Uterus (tissue), 4 donors: ENCODE results near the gene C3orf80. TPM values are rescaled to one million over a fixed set of nuclear protein-coding genes. Genes with fewer than 3 reads are reported as not detected.

Experiments
- DNase-seq, 2 donors: peaks; one replicate each; pipeline ENCODE4 v3.0.0-alpha.2; 2019 to 2020
- H3K27ac ChIP-seq, 2 donors: fragments of 200-600 bp; sonication (generic); 1 replicate in 1 of 2; 2 replicates in 1 of 2; pipeline ENCODE4 v1.5.1; 2016 to 2018
- H3K27me3 ChIP-seq, 2 donors: fragments of 200-600 bp; sonication (generic); one replicate each; pipeline ENCODE4 v1.5.1; 2018 to 2019; ENCODE audit warnings: control low read depth in 1 of 2
- H3K36me3 ChIP-seq, 2 donors: fragments of 200-600 bp; sonication (generic); one replicate each; pipeline ENCODE4 v1.5.1; 2019; ENCODE audit warnings: control low read depth in 1 of 2
- H3K4me1 ChIP-seq, 2 donors: fragments of 200-600 bp; sonication (generic); one replicate each; pipeline ENCODE4 v1.5.1; 2018 to 2019; ENCODE audit warnings: control low read depth in 1 of 2
- H3K4me3 ChIP-seq, 2 donors: fragments of 200-600 bp; sonication (generic); 1 replicate in 1 of 2; 2 replicates in 1 of 2; pipeline ENCODE4 v1.5.1; 2018 to 2019; ENCODE audit warnings: mild to moderate bottlenecking in 1 of 2
- H3K9me3 ChIP-seq, 2 donors: fragments of 200-600 bp; sonication (generic); one replicate each; pipeline ENCODE4 v1.5.1; 2019; ENCODE audit warnings: control low read depth in 1 of 2
- POLR2A ChIP-seq, 2 donors: fragments of 450-650 bp; IDR thresholded peaks; one replicate each; pipeline ENCODE4 v1.6.1; 2016; ENCODE audit warnings: antibody characterized with exemption in 2 of 2, mild to moderate bottlenecking in 1 of 2, moderate library complexity in 1 of 2
- intact Hi-C: fragments of 100-400 bp; cut with DNase I; formaldehyde crosslinking; loops from one replicate; pipeline ENCODE4 v1.15.1; 2023; ENCODE audit warnings: low total_unique reads
- total RNA-seq, 4 donors: library from RNA; depleted of rRNA in 3 of 4; stranded (reverse); fragments of >200 nt in 3 of 4; gene quantifications; one replicate each; pipeline versions ENCODE4 v1.1.0 to v1.2.4, GENCODE V29; 2014 to 2023
- TF ChIP-seq, protein P1 (sequence below), 4 experiments: fragments of 200-600 bp in 2 of 4; fragments of 450-650 bp in 2 of 4; sonication (generic) in 2 of 4; IDR thresholded peaks; one replicate each; pipeline ENCODE4 v1.5.1; 2016 to 2019; ENCODE audit warnings: antibody characterized with exemption in 4 of 4, mild to moderate bottlenecking in 2 of 4, moderate library complexity in 1 of 4
- donor health status: DM: yes; HTN: yes; CAD: no.

Gene C3orf80
- total RNA-seq, 4 donors from 2014 or later, result 1.2 TPM; not detected in 3

DNA sequence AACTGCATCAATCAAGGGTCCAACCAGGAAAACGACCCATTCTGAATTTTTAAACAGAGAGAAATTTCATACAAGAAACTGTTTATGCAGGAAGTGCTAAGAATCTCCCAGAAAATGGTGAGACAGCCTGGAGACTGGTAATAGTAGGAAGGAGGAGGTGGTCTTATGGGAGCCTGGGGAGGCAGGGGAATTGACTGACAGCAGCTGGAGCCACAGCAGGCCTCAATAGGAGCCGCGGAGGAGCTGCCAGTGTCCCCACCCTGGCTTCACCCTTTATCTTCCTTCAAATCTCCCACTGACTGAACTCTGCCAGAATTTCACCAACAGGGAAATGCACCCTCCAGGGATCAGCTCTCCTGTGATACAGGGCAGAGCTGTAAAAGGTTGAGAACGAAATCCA is 7.5 kb upstream of the C3orf80 start:
- no peak for DNase-seq
- Histone ChIP-seq H3K4me1 (no peaks in the 10 kb centered on the region), H3K4me3 (no peak overlapping the region), H3K36me3 (no peaks in the 10 kb centered on the region), H3K27me3 (no peaks in the 10 kb centered on the region), H3K27ac (no peak overlapping the region), H3K9me3 (no peaks in the 10 kb centered on the region)
- no peak for TF ChIP-seq POLR2A (IDR thresholded peaks at IDR 0.05)
- TF ChIP-seq, protein P1, sequence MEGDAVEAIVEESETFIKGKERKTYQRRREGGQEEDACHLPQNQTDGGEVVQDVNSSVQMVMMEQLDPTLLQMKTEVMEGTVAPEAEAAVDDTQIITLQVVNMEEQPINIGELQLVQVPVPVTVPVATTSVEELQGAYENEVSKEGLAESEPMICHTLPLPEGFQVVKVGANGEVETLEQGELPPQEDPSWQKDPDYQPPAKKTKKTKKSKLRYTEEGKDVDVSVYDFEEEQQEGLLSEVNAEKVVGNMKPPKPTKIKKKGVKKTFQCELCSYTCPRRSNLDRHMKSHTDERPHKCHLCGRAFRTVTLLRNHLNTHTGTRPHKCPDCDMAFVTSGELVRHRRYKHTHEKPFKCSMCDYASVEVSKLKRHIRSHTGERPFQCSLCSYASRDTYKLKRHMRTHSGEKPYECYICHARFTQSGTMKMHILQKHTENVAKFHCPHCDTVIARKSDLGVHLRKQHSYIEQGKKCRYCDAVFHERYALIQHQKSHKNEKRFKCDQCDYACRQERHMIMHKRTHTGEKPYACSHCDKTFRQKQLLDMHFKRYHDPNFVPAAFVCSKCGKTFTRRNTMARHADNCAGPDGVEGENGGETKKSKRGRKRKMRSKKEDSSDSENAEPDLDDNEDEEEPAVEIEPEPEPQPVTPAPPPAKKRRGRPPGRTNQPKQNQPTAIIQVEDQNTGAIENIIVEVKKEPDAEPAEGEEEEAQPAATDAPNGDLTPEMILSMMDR (IDR thresholded peaks at IDR 0.05), result no peak
- intact Hi-C loops, result no loop called here

DNA sequence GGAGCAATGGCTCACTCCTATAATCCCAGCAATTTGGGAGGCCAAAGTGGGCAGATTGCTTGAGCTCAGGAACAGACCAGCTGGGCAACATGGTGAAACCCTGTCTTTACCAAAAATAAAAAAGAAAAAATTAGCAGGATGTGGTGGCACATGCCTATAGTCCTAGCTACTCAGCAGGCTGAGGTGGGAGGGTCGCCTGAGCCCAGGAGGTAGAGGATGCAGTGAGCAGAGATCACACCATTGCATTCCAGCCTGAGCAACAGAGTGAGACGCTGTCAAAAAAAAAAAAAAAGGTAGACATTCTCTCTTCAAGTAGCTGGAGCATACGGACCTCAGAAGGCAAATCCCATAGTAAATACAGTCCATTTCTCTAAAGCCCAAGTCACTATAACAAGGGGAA is 7.1 kb upstream of the C3orf80 start:
- Histone ChIP-seq H3K4me3 (no peak overlapping the region), H3K27ac (no peak overlapping the region), H3K4me1 (no peaks in the 10 kb centered on the region), H3K27me3 (no peaks in the 10 kb centered on the region), H3K9me3 (no peaks in the 10 kb centered on the region), H3K36me3 (no peaks in the 10 kb centered on the region)
- no peak for TF ChIP-seq POLR2A (IDR thresholded peaks at IDR 0.05)
- TF ChIP-seq, protein P1 (IDR thresholded peaks at IDR 0.05), result no peak
- no peak for DNase-seq
- intact Hi-C loops, result no loop called here

DNA sequence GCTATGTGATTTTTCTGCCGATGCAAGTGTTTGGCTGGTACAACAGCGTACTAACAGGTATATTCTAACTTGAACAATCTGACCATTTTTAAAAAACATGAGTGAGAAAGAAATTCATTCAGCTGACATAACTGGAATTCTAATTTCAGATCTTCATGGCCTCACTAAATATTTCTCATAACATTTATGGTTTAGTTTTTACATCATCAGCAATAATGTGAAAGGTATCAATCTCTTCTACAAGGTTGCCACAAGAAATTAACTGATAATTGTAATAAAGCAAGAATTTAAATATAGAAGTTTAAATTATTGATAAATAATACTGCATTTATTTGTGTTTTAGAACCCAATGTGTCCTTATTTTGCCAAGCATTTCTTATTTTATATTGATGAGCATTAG is 5.2 kb upstream of the C3orf80 start:
- TF ChIP-seq POLR2A (IDR thresholded peaks at IDR 0.05), result no peak
- TF ChIP-seq, protein P1 (IDR thresholded peaks at IDR 0.05), result no peak
- intact Hi-C loops, result no loop called here

DNA sequence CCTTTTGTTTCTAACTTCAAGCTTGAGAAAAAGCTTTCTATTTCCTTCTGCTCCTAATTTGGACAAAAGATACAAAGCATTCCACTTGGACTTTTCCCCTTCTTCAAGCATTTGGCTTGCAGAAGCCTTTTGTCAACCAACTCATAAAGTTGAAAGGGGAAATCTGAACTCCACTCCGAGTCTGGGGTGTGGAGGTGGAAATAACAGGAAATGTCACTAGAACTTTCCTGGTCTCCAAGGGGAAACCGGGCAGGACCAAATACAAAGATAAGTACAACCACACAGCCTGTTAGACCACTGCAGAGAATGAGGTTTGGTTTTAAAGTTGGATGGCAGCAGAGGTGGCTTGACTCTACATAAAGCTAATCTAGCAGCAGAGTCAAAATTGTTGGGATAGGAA is 4.2 kb upstream of the C3orf80 start:
- Histone ChIP-seq H3K27me3 (peaks cover under 1 to 1% of the 10 kb centered on the region in 2 donors), H3K27ac (peak overlapping the region; percentile 14 to 19), H3K36me3 (no peaks in the 10 kb centered on the region), H3K9me3 (no peaks in the 10 kb centered on the region), H3K4me1 (peaks cover 0 to 1% of the 10 kb centered on the region in 2 donors), H3K4me3 (no peak overlapping the region)
- TF ChIP-seq, protein P1 (IDR thresholded peaks at IDR 0.05), result no peak
- TF ChIP-seq POLR2A (IDR thresholded peaks at IDR 0.05), result no peak
- no peak for DNase-seq
- intact Hi-C loops, result no loop called here

More for the DNA sequence above, 5.2 kb upstream of the C3orf80 start:
- no peaks in the 10 kb centered on the region for H3K36me3 ChIP-seq
- no peak for DNase-seq
- H3K4me3 ChIP-seq, result no peak overlapping the region
- H3K27ac ChIP-seq, result no peak overlapping the region
- no peaks in the 10 kb centered on the region for H3K27me3 ChIP-seq
- H3K4me1 ChIP-seq, result no peaks in the 10 kb centered on the region
- H3K9me3 ChIP-seq, result no peaks in the 10 kb centered on the region

DNA sequence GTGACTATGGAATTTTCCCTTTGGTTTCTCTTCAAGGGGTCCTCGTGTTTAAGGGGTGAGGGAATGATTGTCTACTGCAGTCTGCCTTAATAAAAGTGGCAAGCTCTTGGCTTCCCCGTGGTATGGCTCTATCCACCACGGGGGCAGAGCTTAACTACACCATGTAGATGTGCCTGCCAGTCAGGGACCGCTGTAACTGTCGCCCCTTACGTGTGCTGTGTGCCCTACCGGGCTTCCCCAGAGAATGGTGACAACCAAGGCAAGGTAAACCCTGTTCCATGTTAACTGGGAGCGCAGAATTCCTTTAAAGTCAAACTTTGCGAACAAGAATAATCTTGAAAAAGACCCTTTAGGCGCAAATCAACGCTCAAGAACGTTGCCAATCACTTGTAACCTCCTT is 966 bp upstream of the C3orf80 start:
- Histone ChIP-seq H3K27ac (no peak overlapping the region), H3K27me3 (peaks cover 13 to 16% of the 10 kb centered on the region in 2 donors), H3K4me3 (no peak overlapping the region), H3K4me1 (peaks cover 0 to 8% of the 10 kb centered on the region in 2 donors), H3K36me3 (no peaks in the 10 kb centered on the region), H3K9me3 (no peaks in the 10 kb centered on the region)
- TF ChIP-seq, protein P1 (IDR thresholded peaks at IDR 0.05), result no peak
- no peak for TF ChIP-seq POLR2A (IDR thresholded peaks at IDR 0.05)
- intact Hi-C loops, result no loop called here
- DNase-seq, result no peak
